Subcutaneous abdominal adipose tissue (tissue), 5 donors: ENCODE results near the gene VPS37B.
A peak's percentile ranks its signal among the peaks of the same experiment; 100 is the strongest.

Experiments used
- H3K27ac ChIP-seq: one replicate; pipeline ENCODE4 v1.7.0; 2013; ENCODE audit warnings: low read depth, mild to moderate bottlenecking, inconsistent platforms, low read length, moderate library complexity
- H3K27me3 ChIP-seq, 5 donors: one replicate each; pipeline ENCODE4 v1.7.0; 2013; ENCODE audit warnings: low read length in 5 of 5, inconsistent platforms in 1 of 5; ENCODE audit not compliant: control insufficient read depth in 5 of 5, insufficient read depth in 4 of 5
- H3K36me3 ChIP-seq, 5 donors: one replicate each; pipeline ENCODE4 v1.7.0; 2013; ENCODE audit warnings: low read length in 5 of 5; ENCODE audit not compliant: control insufficient read depth in 5 of 5, insufficient read depth in 5 of 5
- H3K4me1 ChIP-seq, 5 donors: one replicate each; pipeline ENCODE4 v1.7.0; 2013; ENCODE audit warnings: low read length in 5 of 5, mild to moderate bottlenecking in 3 of 5, moderate library complexity in 1 of 5; ENCODE audit not compliant: control insufficient read depth in 5 of 5, insufficient read depth in 5 of 5
- H3K4me3 ChIP-seq, 5 donors: one replicate each; pipeline ENCODE4 v1.7.0; 2013; ENCODE audit warnings: low read length in 5 of 5, low read depth in 1 of 5
- H3K9ac ChIP-seq, 5 donors: one replicate each; pipeline ENCODE4 v1.7.0; 2013; ENCODE audit warnings: low read length in 5 of 5, mild to moderate bottlenecking in 4 of 5, moderate library complexity in 3 of 5
- H3K9me3 ChIP-seq, 5 donors: one replicate each; pipeline ENCODE4 v1.7.0; 2013; ENCODE audit warnings: low read length in 5 of 5; ENCODE audit not compliant: control insufficient read depth in 5 of 5
- donor health status: healthy.
- donor health status: healthy.
- donor health status: healthy.
- donor health status: healthy.
- donor health status: healthy.

The VPS37B gene

DNA sequence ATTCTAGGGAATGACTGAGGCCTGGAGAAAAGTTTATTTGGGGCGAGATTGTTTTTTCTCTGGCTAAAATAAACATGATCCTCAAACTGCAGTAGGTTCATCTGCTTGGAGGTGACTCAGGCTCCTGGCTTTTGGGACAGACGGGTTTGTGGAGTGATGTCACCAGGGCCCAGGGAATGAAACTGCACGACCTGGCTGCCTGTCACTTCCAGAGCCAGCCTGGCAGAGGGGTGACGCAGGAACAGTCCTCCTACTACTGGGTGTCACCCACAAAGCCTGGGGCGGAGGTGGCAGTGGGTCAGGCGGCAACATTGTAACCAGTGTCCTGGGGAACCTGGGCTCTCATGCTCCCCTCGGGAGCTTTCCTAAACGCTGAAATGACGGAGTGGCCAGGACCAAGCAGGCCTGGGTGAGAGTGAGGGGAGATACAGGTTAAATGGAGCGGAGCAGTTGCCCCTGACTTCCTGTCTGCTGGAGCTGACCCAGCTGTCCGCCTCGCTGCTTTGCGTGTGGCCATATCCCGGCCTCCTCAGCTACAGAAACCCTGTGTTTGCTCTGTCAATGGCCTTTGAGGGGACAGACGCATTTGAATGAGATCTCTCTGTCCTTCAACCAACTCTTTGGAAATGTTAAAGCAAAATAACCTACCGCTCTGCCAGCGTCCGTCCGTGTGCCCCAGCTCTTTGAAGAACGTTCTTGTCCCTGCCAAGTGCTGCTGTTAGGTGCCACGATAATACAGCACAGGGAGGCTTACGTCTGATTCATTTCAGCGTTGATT is 54.2 kb downstream of the VPS37B start:
- no peak overlapping the region for H3K9ac ChIP-seq
- peaks cover 0 to 3% (median 0%) of the 10 kb centered on the region in 5 donors for H3K27me3 ChIP-seq
- peaks cover 0 to 5% (median 0%) of the 10 kb centered on the region in 5 donors for H3K36me3 ChIP-seq
- no peak overlapping the region for H3K4me3 ChIP-seq
- peaks cover 0 to 4% (median 0%) of the 10 kb centered on the region in 5 donors for H3K9me3 ChIP-seq
- H3K27ac ChIP-seq, result no peak overlapping the region
- H3K4me1 ChIP-seq, result peaks cover 0 to 67% (median 7%) of the 10 kb centered on the region in 5 donors

DNA sequence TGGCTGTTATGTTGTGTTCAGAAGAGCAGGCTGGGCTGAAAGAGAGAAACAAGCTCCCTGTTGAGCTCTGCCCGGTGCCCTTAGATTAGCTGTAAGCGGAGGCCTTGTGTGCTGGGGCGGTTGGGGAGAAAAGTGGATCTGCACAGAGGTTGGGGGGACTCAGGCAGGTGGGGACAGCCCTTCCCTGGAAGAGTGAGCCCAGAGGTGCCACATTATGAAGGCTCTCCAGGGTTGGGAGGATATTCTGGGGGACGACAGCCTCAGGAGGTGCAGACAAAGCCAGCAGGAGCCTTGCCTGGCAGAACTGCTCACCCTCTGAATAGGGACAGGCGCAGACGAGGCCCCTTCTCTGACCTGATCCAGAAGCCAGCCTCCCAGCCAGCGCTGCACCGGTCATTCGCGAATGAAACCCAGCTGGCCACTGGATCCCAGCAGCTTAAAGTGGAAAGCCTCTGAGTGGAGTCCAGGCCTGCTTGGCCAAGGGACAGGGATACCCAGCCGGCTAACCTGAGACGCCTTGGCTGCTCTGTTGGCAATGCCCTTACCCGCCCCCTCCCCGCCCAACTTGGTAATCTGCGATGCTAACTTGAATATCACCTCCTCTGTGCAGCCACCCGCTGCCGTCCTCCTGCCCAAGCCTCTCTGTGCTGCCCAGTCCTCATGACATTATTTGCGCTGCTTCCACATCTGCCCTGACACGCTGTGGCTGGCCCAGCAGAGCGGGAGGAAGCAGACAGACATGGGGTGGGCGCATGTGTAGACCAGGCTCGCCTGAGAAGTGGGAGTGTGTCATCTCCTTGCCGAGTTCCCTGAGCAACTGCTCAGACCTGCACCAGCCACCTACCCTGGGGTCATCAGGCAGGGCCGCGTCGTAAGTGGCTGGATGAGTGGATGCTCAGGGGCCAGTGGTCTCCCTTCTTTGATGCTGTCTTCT is 55.1 kb downstream of the VPS37B start:
- Histone ChIP-seq H3K9ac (no peak overlapping the region), H3K4me3 (no peak overlapping the region), H3K27me3 (peaks cover 0 to 3% (median 0%) of the 10 kb centered on the region in 5 donors), H3K36me3 (peaks cover 0 to 5% (median 0%) of the 10 kb centered on the region in 5 donors), H3K9me3 (peaks cover 0 to 4% (median 0%) of the 10 kb centered on the region in 5 donors), H3K4me1 (peaks cover 0 to 70% (median 15%) of the 10 kb centered on the region in 5 donors), H3K27ac (no peak overlapping the region)

DNA sequence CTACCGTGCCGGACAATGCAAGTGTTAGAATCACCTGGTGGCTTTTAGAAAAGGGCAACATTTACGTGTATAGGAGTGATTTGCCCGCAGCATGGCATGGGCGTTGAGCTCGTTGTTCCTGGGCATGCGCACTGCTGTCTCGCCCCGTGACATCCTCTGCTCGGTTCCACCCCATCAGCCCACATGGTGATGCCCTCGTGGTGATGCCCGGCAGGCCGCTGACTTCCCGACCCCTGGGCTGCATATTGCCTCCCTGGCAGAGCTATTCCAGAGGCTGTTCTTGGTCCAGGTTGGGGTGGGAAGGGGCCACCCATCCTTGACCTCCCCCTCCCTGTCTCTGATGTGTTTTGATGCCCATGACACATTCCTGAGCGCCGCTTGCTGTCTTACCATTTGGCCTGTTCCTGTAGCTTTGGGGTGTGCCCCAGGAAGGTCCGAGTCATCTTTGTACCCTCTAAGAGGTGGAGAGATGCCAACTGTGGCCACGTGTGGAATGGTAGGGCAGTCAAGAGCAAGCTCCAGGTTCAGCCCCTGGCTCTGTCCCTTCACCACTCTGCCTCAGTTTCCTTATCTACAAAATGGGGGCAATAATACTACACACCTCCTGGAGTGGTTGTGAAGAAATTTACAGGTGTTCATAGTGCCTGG is 55.9 kb downstream of the VPS37B start:
- Histone ChIP-seq H3K36me3 (no peaks in the 10 kb centered on the region), H3K27ac (no peak overlapping the region), H3K9ac (no peak overlapping the region), H3K4me3 (no peak overlapping the region), H3K4me1 (peaks cover 0 to 70% (median 15%) of the 10 kb centered on the region in 5 donors), H3K9me3 (peaks cover 0 to 4% (median 0%) of the 10 kb centered on the region in 5 donors), H3K27me3 (peaks cover 0 to 3% (median 0%) of the 10 kb centered on the region in 5 donors)

DNA sequence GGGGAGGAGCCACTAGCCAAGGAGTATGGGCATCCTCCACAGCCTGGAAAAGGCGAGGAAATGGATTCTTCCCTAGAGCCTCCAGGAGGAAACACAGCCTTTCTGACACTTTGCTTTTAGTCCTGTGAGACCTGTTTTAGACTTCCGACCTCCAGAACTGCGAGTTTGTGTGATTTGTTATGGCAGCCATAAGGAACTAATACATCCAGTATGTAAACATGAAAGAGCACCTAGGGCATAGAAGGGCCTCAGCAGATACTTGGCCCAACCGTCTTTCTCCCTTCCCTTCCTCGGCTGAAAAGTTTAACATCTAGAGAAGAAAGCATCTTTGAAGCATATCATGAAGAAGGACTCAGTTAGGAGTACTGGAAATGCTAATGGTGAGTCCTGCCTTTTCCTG is 57.1 kb downstream of the VPS37B start:
- Histone ChIP-seq H3K9ac (no peak overlapping the region), H3K27ac (no peak overlapping the region), H3K36me3 (no peaks in the 10 kb centered on the region), H3K27me3 (peaks cover 0 to 3% (median 0%) of the 10 kb centered on the region in 5 donors), H3K4me1 (peaks cover 0 to 71% (median 24%) of the 10 kb centered on the region in 5 donors), H3K4me3 (no peak overlapping the region), H3K9me3 (peaks cover 0 to 4% (median 0%) of the 10 kb centered on the region in 5 donors)

DNA sequence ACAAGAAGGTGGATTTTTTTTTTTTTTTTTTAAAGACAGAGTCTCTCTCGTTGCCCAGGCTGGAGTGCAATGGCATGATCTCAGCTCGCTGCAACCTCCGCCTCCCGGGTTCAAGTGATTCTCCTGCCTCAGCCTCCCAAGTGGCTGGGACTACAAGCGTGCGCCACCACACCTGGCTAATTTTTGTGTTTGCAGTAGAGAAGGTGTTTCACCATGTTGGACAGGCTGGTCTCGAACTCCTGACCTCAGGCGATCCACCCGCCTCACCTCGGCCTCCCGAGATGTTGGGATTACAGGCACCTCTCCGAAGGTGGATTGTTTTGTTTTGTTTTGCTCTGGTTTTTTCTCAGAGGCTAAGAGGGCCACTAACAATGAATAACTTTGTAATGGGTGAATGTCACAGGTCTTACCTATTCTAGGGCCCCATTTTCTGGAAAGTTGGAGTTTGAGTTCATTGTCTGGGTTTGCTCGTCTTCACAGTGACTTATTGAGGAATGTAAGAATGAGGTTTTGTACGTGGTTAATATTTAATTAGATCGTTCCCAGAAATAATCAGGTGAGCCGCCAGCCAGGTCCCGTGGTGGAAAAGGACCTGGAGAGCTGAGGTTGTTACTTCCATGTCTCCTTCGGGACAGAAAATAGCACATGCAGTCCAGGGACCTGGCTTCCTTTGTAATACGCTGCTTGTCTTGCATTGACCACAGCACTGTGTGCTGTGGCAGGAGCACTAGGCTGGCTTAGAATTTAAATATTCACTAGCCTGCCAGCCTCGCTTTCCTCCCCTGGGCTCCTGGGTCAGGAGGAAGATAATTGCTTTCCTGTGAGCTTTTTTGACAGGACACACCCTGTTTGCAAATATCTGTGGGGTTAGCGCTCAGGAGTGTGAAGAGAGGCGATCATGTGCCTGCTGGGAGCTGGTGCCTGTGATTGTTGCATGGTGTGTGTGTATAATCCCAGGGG is 58.3 kb downstream of the VPS37B start:
- no peak overlapping the region for H3K9ac ChIP-seq
- peaks cover 0 to 61% (median 24%) of the 10 kb centered on the region in 5 donors for H3K4me1 ChIP-seq
- no peak overlapping the region for H3K27ac ChIP-seq
- H3K9me3 ChIP-seq, result peaks cover 0 to 4% (median 0%) of the 10 kb centered on the region in 5 donors
- peaks cover 0 to 3% (median 0%) of the 10 kb centered on the region in 5 donors for H3K27me3 ChIP-seq
- H3K36me3 ChIP-seq, result no peaks in the 10 kb centered on the region
- peak overlapping the region in 1 of 5 donors; percentile 67 for H3K4me3 ChIP-seq

DNA sequence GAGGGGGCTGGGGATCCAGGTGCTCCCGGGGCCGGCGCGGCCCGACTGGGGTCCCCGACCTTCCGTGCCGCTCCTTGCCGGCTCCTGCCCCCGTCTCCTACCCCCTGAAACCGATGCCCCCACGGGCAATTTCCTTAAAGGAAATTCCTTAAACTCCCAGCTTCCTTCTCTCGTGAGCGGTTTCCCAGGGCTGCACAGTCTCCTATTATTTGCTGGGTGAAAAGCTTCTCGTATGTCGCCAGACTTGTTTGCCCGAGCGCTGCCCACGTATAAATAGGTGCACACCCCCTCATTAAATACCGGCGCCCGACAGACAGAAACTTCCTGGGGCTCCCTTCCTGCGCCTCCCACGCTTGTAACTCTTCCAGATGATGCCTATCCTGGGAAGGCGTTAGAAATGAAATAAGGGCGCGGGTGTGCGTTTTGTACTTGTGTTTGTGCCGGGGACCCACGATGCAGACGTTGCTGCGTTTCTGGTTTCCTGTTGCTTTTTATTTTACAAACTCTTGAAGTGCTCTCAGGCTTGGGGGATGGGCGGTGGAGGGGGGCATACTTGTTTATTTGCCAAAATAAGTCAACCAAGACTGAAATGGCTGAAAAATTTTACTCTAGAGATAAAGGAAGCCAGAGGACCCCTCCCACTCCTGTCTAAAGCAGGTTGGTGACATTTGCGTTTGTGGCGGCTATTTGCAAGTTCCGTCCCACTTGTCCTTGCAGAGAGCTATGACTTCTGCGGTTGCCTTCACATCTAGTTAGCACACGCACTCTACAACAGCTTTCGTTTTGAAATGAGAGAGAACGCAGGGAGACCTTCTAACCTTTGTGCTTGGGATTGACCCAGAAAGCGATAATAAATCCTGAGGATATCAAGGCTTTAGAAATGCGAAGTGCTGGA is 59.6 kb downstream of the VPS37B start:
- peaks cover 0 to 48% (median 21%) of the 10 kb centered on the region in 5 donors for H3K4me1 ChIP-seq

DNA sequence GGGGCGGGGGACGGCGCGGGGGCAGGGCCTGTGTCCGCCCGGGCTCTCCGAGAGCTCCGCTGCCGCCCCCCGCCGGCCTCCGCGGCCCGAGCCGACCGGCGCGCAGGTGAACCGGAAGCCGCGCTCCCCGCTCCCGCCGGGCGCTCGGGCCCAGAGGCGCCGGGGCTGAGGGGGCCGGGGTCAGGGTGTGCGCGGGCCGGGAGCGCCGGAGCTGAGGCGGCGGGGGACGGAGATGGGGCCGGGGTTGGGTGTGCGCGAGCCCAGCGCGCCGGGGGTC is 60.2 kb downstream of the VPS37B start:
- H3K36me3 ChIP-seq, result no peaks in the 10 kb centered on the region
- H3K27ac ChIP-seq, result no peak overlapping the region
- peak overlapping the region in 2 of 5 donors; percentile 61 to 64 for H3K9ac ChIP-seq
- H3K27me3 ChIP-seq, result no peaks in the 10 kb centered on the region
- peaks cover 0 to 4% (median 0%) of the 10 kb centered on the region in 5 donors for H3K9me3 ChIP-seq
- peaks cover 0 to 46% (median 21%) of the 10 kb centered on the region in 5 donors for H3K4me1 ChIP-seq
- peak overlapping the region in 4 of 5 donors; percentile 67 to 73 (median 70) for H3K4me3 ChIP-seq

More for the DNA sequence above, 59.6 kb downstream of the VPS37B start:
- Histone ChIP-seq H3K27me3 (no peaks in the 10 kb centered on the region), H3K27ac (peak overlapping the region; percentile 35), H3K36me3 (no peaks in the 10 kb centered on the region), H3K9me3 (peaks cover 0 to 4% (median 0%) of the 10 kb centered on the region in 5 donors), H3K4me3 (peak overlapping the region; percentile 67 to 83 (median 70)), H3K9ac (peak overlapping the region; percentile 46 to 75 (median 64))

DNA sequence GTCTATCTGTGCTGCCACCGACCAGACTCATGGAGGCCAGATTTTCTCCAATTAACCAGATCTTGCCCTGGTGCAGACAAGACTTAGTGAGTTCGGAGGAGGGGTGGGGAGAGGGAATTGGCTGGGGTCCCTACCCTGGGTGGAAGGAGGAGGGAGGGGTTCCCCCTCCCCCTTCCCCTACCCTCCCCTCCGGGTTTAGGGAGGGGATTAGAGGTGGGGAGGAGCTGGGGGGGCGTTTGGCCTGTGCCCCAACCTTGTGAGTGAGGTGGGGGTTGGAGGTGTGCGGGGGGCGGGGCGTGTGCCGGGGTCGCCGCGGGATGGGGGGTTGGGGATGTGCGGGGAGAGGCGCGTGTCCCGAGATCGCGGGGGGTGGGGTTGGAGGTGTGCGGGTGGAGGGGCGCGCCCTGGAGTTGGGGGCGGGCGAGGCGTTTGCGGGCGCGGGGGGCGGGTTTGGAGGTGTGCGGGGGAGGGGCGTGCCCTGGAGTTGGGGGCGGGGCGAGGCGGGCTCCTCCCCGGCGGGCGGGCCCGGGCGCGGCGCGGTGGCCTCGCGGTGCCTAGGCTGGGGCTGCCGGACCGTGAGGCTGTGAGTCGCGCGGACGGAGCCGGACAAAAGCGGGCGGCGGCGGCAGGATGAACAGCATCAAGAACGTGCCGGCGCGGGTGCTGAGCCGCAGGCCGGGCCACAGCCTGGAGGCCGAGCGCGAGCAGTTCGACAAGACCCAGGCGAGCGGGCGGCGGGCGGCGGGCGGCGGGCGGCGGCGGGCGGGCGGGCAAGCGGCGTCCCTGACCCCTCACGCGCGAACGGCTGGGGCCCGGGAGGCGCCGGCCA is 60.8 kb downstream of the VPS37B start, which contains the start of gene HIP1R:
Gene HIP1R (plus strand): TSS at position 537 of the 829 bp plus-strand sequence. CDS start 94 bp downstream, at position 631.
- no peaks in the 10 kb centered on the region for H3K27me3 ChIP-seq

More for the DNA sequence above, 60.8 kb downstream of the VPS37B start, which contains the start of gene HIP1R:
- Histone ChIP-seq H3K4me1 (peaks cover 0 to 40% (median 21%) of the 10 kb centered on the region in 5 donors), H3K36me3 (no peaks in the 10 kb centered on the region), H3K27ac (peak within 1 kb of the TSS; percentile 46), H3K9me3 (peaks cover 0 to 4% (median 0%) of the 10 kb centered on the region in 5 donors), H3K9ac (peak within 1 kb of the TSS; percentile 28 to 73 (median 64)), H3K4me3 (peak within 1 kb of the TSS; percentile 67 to 83 (median 70))
